ENCODE data around the gene NRXN2.

GRCh38 chr11:64563966-64564365, 159.0 kb downstream of the NRXN2 start:
- TF ChIP-seq, protein P1, sequence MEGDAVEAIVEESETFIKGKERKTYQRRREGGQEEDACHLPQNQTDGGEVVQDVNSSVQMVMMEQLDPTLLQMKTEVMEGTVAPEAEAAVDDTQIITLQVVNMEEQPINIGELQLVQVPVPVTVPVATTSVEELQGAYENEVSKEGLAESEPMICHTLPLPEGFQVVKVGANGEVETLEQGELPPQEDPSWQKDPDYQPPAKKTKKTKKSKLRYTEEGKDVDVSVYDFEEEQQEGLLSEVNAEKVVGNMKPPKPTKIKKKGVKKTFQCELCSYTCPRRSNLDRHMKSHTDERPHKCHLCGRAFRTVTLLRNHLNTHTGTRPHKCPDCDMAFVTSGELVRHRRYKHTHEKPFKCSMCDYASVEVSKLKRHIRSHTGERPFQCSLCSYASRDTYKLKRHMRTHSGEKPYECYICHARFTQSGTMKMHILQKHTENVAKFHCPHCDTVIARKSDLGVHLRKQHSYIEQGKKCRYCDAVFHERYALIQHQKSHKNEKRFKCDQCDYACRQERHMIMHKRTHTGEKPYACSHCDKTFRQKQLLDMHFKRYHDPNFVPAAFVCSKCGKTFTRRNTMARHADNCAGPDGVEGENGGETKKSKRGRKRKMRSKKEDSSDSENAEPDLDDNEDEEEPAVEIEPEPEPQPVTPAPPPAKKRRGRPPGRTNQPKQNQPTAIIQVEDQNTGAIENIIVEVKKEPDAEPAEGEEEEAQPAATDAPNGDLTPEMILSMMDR (IDR thresholded peaks at IDR 0.05; ENCODE audit: low read length), result no peak
- TF ChIP-seq EZH2 (optimal IDR thresholded peaks at IDR 0.05; ENCODE audit: low read depth, low read length), result no peak
- TF ChIP-seq EZH2phosphoT487 (IDR thresholded peaks at IDR 0.05; ENCODE audit: low read length), result no peak

All from MM.1S (cell line).